WTC11 (cell line): ENCODE data around the gene RSRP1. TPM values are rescaled to one million over a fixed set of nuclear protein-coding genes. Genes with fewer than 3 reads are reported as not detected.

ENCODE experiments used
- ATAC-seq: fragments of 200-7000 bp; cut with Tn5 transposase; 2 replicates; pipeline ENCODE4 v1.10.0; 2021; ENCODE audit warnings: mild to moderate bottlenecking, moderate library complexity
- CTCF ChIA-PET: fragments of 300-600 bp; sonication (Branson Sonifier 250); formaldehyde crosslinking; loops from one replicate; lab custom pipeline; 2021; ENCODE audit warnings: antibody characterized with exemption; lab: Charles Lee
- POLR2A ChIA-PET: fragments of 350-600 bp; sonication (Branson Sonifier 250); formaldehyde crosslinking; loops from one replicate; lab custom pipeline; 2021; ENCODE audit warnings: antibody characterized with exemption; lab: Charles Lee
- DNase-seq: peaks from one replicate; pipeline ENCODE4 v3.0.0; 2021; ENCODE audit warnings: low spot score
- H3K27ac Mint-ChIP-seq: 2 replicates; pipeline ENCODE4 v1.8.0; 2021; ENCODE audit warnings: mixed read lengths
- H3K27me3 Mint-ChIP-seq: 2 replicates; pipeline ENCODE4 v1.8.0; 2021; ENCODE audit warnings: low read depth, mild to moderate bottlenecking, moderate library complexity, mixed read lengths
- H3K36me3 Mint-ChIP-seq: 2 replicates; pipeline ENCODE4 v1.8.0; 2021; ENCODE audit warnings: mixed read lengths
- H3K4me1 Mint-ChIP-seq: 2 replicates; pipeline ENCODE4 v1.8.0; 2022; ENCODE audit warnings: mixed read lengths
- H3K4me3 Mint-ChIP-seq: 2 replicates; pipeline ENCODE4 v1.8.0; 2021; ENCODE audit warnings: mild to moderate bottlenecking, moderate library complexity, mixed read lengths
- H3K9me3 Mint-ChIP-seq: 2 replicates; pipeline ENCODE4 v1.8.0; 2021; ENCODE audit warnings: mixed read lengths
- AFF4 ChIP-seq: sonication (generic); formaldehyde crosslinking; IDR thresholded peaks from 2 replicates; pipeline ENCODE4 v1.8.1; 2023; ENCODE audit warnings: mild to moderate bottlenecking, missing genetic modification reagents, borderline replicate concordance
- ATF1 ChIP-seq: sonication (generic); formaldehyde crosslinking; IDR thresholded peaks from 2 replicates; pipeline ENCODE4 v1.8.1; 2023; ENCODE audit warnings: mild to moderate bottlenecking, moderate library complexity, missing genetic modification reagents
- ATF6 ChIP-seq: sonication (generic); formaldehyde crosslinking; IDR thresholded peaks from 2 replicates; pipeline ENCODE4 v1.8.1; 2023; ENCODE audit warnings: mild to moderate bottlenecking, missing genetic modification reagents
- E2F1 ChIP-seq: sonication (generic); formaldehyde crosslinking; IDR thresholded peaks from 2 replicates; pipeline ENCODE4 v1.8.0; 2022; ENCODE audit warnings: mild to moderate bottlenecking, missing genetic modification reagents
- E2F5 ChIP-seq: sonication (generic); formaldehyde crosslinking; IDR thresholded peaks from 2 replicates; pipeline ENCODE4 v1.8.1; 2022; ENCODE audit warnings: mild to moderate bottlenecking, moderate library complexity, missing genetic modification reagents
- ESRRA ChIP-seq: sonication (generic); formaldehyde crosslinking; IDR thresholded peaks from 2 replicates; pipeline ENCODE4 v1.8.1; 2022; ENCODE audit warnings: mild to moderate bottlenecking, missing genetic modification reagents, borderline replicate concordance
- FOXP1 ChIP-seq: sonication (generic); formaldehyde crosslinking; IDR thresholded peaks from 2 replicates; pipeline ENCODE4 v1.8.0; 2022; ENCODE audit warnings: missing genetic modification reagents, mild to moderate bottlenecking, moderate library complexity, borderline replicate concordance
- FOXP4 ChIP-seq: sonication (generic); formaldehyde crosslinking; IDR thresholded peaks from 2 replicates; pipeline ENCODE4 v1.8.0; 2022; ENCODE audit warnings: mild to moderate bottlenecking, missing genetic modification reagents
- GRHL2 ChIP-seq: fragments of 250-450 bp; sonication (Bioruptor Pico); IDR thresholded peaks from 2 replicates; pipeline ENCODE4 v1.8.0; 2022; ENCODE audit warnings: mild to moderate bottlenecking, moderate library complexity; ENCODE audit not compliant: insufficient replicate concordance, severe bottlenecking
- HMGA2 ChIP-seq: fragments of 250-450 bp; sonication (Bioruptor Pico); IDR thresholded peaks from 2 replicates; pipeline ENCODE4 v1.4.0; 2021; ENCODE audit warnings: mild to moderate bottlenecking, moderate library complexity
- IRF1 ChIP-seq: sonication (generic); formaldehyde crosslinking; IDR thresholded peaks from 2 replicates; pipeline ENCODE4 v1.8.0; 2023; ENCODE audit warnings: missing genetic modification reagents
- JAZF1 ChIP-seq: fragments of 250-450 bp; sonication (Bioruptor Pico); IDR thresholded peaks from 2 replicates; pipeline ENCODE4 v1.9.0; 2021; ENCODE audit warnings: moderate library complexity, mild to moderate bottlenecking, inconsistent platforms
- JUN ChIP-seq: sonication (generic); formaldehyde crosslinking; IDR thresholded peaks from 2 replicates; pipeline ENCODE4 v1.8.0; 2023; ENCODE audit warnings: mild to moderate bottlenecking, missing genetic modification reagents
- MLX ChIP-seq: sonication (generic); formaldehyde crosslinking; IDR thresholded peaks from 2 replicates; pipeline ENCODE4 v1.8.1; 2023; ENCODE audit warnings: mild to moderate bottlenecking, missing genetic modification reagents, moderate library complexity
- NR2C2 ChIP-seq: sonication (generic); formaldehyde crosslinking; IDR thresholded peaks from 2 replicates; pipeline ENCODE4 v1.8.0; 2022; ENCODE audit warnings: mild to moderate bottlenecking, missing genetic modification reagents
- NR3C1 ChIP-seq: sonication (generic); formaldehyde crosslinking; conservative IDR thresholded peaks from 2 replicates; pipeline ENCODE4 v1.8.1; 2023; ENCODE audit warnings: low read depth, mild to moderate bottlenecking, missing genetic modification reagents
- PREB ChIP-seq: sonication (generic); formaldehyde crosslinking; IDR thresholded peaks from 2 replicates; pipeline ENCODE4 v1.8.1; 2022; ENCODE audit warnings: mild to moderate bottlenecking, missing genetic modification reagents, moderate library complexity, borderline replicate concordance
- SMAD3 ChIP-seq: sonication (generic); formaldehyde crosslinking; IDR thresholded peaks from 2 replicates; pipeline ENCODE4 v1.8.0; 2022; ENCODE audit warnings: missing genetic modification reagents, mild to moderate bottlenecking, borderline replicate concordance
- TP53 ChIP-seq: sonication (generic); formaldehyde crosslinking; IDR thresholded peaks from 2 replicates; pipeline ENCODE4 v1.8.1; 2023; ENCODE audit warnings: mild to moderate bottlenecking, missing genetic modification reagents
- ZNF232 ChIP-seq: sonication (generic); formaldehyde crosslinking; IDR thresholded peaks from 2 replicates; pipeline ENCODE4 v1.8.0; 2022; ENCODE audit warnings: mild to moderate bottlenecking, missing genetic modification reagents
- ZNF263 ChIP-seq: sonication (generic); formaldehyde crosslinking; IDR thresholded peaks from 2 replicates; pipeline ENCODE4 v1.8.1; 2022; ENCODE audit warnings: low read depth, mild to moderate bottlenecking, moderate library complexity, missing genetic modification reagents
- ZNF317 ChIP-seq: sonication (generic); formaldehyde crosslinking; IDR thresholded peaks from 2 replicates; pipeline ENCODE4 v1.8.1; 2023; ENCODE audit warnings: low read depth, mild to moderate bottlenecking, moderate library complexity, missing genetic modification reagents, borderline replicate concordance
- total RNA-seq: library from RNA; stranded (reverse); gene quantifications from 3 replicates; pipeline ENCODE4 v1.2.3, GENCODE V29; 2021

The RSRP1 gene
- total RNA-seq, 1 experiment from 2014 or later = 78.1 TPM

GRCh38 chr1:25209516-25209915, 37.7 kb downstream of the RSRP1 start (continued):
- TF ChIP-seq PREB (CRISPR knock-in tag) = no peak
- no peak for TF ChIP-seq FOXP1
- no peak for TF ChIP-seq ZNF263
- TF ChIP-seq MLX (CRISPR knock-in tag) = no peak
- TF ChIP-seq AFF4 (CRISPR knock-in tag) = no peak
- no peak for TF ChIP-seq E2F5 (CRISPR knock-in tag)
- TF ChIP-seq ATF1 = no peak
- TF ChIP-seq JUN = no peak
- TF ChIP-seq NR3C1 = no peak
- no peak for TF ChIP-seq NR2C2 (CRISPR knock-in tag)

- H3K36me3 Mint-ChIP-seq = no peaks in the 10 kb centered on the region
- ChIA-PET POLR2A (no interaction called here), CTCF (interaction anchor here (0.7 to 1.0 kb wide), 3 partner anchors 9 to 274 kb away, joined by 3 to 4 read pairs (median 4); no protein-coding TSS in a partner anchor)
- ATAC-seq (no peak), DNase-seq (no peak)
- H3K27me3 Mint-ChIP-seq = no peaks in the 10 kb centered on the region; the same call in 1 of the 2 replicates
- H3K27ac Mint-ChIP-seq = no peak overlapping the region
- H3K9me3 Mint-ChIP-seq = no peaks in the 10 kb centered on the region
- H3K4me1 Mint-ChIP-seq = peaks cover 9% of the 10 kb centered on the region
- H3K4me3 Mint-ChIP-seq = no peak overlapping the region
- TF ChIP-seq IRF1 = no peak
- no peak for TF ChIP-seq E2F1 (CRISPR knock-in tag)
- no peak for TF ChIP-seq ESRRA (CRISPR knock-in tag)
- TF ChIP-seq NR3C1 = no peak
- TF ChIP-seq ATF6 (CRISPR knock-in tag) = no peak
- TF ChIP-seq TP53 (CRISPR knock-in tag) = no peak
- TF ChIP-seq SMAD3 (CRISPR knock-in tag) = no peak
- no peak for TF ChIP-seq FOXP4 (CRISPR knock-in tag)
- TF ChIP-seq JAZF1 = no peak
- TF ChIP-seq PREB (CRISPR knock-in tag) = no peak
- no peak for TF ChIP-seq HMGA2 (CRISPR knock-in tag)
- no peak for TF ChIP-seq GRHL2 (CRISPR knock-in tag)
- no peak for TF ChIP-seq ZNF317 (CRISPR knock-in tag)
- TF ChIP-seq ZNF232 = no peak
These were observed 38.6 kb downstream of the RSRP1 start for GRCh38 chr1:25208561-25209222.
